HG02852 (cell line): ENCODE measurements around the gene PLCL1.

Experiments used
- ATAC-seq: cut with Tn5 transposase; IDR thresholded peaks from one replicate; pipeline ENCODE4 v1.9.1; 2021; ENCODE audit warnings: mild to moderate bottlenecking, moderate library complexity; ENCODE audit not compliant: unreplicated experiment

PLCL1 gene

GRCh38 chr2:197852108-197852507 is 47.7 kb downstream of the PLCL1 start:
- no peak for ATAC-seq

GRCh38 chr2:197853549-197853948 is 49.2 kb downstream of the PLCL1 start:
- ATAC-seq: no peak

DNA sequence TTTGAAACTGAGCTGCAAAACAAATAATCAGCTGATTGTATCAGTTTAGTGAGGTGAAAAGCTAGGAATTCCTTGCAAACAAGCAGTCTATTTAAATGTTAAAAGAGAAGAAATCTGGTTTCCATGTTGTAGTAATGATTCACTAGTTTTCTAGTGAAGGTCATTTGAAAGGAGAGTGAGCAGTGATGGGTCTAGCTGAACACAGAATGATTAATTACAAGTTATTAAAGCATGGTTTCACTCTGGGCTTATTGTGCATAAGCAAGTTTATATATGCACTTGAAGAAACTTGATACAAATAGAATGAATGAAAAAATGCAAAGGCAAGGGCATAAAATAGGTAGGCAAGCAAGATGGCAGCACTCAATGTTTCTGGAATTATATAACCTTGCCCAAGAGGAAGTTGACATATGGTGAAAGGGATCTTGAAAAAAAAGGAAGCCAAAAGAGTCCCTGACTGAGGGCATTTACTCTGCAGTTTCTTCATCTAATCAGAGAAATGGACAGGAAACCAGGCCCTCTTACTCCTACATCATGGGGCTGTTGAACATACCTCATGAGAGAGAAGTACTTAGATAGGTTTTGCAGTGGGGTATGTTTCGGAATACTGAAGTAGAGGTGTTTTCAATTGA is 53.2 kb downstream of the PLCL1 start:
- no peak for ATAC-seq

DNA sequence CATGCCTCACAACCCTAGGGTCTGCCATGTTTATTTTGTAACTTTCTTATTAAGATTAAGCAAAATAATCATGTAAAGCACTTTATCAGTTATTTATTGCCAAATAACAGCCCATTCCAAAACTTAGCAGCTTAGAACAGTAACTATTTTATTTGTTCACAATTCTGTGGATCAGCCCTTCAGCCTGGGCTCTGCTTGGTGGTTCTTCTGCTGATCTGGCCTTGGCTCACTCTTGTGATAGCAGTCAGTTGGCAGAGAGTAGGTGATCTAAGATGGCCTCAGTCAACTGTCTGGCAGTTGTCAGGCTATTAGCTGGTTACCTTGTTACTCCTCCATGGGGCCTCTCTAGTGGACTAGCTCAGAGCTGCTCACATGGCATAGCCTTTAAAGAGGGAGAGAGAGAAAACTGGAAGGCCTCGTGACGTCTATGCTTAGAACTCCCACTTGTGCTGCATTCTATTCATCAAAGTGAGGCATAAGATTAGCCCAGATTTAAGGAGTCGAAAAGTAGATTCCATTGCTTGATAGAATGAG is 54.3 kb downstream of the PLCL1 start:
- ATAC-seq: no peak

DNA sequence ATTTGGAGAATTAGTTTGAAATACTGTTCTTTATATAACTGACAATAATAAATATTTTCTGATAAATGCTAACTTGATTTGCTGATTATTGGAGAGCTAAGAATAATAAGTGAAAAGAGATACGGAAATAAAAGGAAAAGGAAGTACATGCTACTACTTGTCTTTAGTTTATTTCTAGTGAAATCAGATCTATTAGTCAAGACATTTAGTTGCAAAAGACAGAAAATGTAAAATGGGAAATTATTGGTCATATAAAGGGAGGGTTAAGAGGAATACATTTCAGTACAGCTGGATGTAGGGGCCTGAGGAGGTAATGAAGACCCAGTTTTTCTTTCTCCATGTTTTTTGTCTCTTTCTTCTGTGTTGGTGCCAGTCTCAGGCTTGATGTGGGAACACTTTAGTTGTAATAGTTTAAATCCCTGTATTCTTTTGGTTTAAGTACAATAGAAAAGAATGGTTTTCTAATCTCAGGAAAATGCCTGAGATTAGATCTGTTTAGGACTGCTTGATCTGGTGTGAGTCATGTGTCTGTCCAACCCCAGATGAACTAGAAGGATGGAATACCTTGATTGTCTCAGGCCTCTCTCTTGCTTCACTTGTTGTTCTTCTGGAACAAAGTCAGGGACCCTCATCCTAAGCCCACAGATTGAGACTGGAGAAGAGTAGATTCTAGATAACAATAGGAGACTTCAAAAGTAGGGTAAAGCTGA is 58.0 kb downstream of the PLCL1 start:
- no peak for ATAC-seq

- ATAC-seq: no peak
Measured at GRCh38 chr2:197863744-197864143, 59.4 kb downstream of the PLCL1 start.

GRCh38 chr2:197866455-197866854 is 62.1 kb downstream of the PLCL1 start:
- no peak for ATAC-seq

GRCh38 chr2:197867033-197867432 is 62.6 kb downstream of the PLCL1 start:
- no peak for ATAC-seq

DNA sequence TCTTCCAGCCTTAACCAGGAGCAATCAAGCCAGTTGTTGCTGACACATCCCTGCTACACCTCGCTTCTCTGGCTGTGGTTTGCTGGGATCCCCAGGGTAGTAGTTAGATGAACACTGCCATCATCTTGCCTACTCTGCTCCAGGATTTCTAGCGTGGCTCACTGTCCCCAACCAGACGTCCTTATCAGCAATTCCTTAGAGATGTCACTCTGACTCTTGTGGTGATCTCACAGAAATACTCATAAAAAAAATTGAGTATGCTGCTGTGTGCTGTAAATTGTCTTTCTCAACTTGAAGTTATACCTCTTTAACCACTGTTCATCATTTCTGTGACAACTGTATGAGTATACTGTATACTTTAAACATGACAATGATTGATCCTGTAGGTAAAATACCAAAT is 63.2 kb downstream of the PLCL1 start:
- ATAC-seq: no peak

- no peak for ATAC-seq
Measured at GRCh38 chr2:197868206-197868605, 63.8 kb downstream of the PLCL1 start.

- no peak for ATAC-seq
Measured at GRCh38 chr2:197869041-197869440, 64.6 kb downstream of the PLCL1 start.

DNA sequence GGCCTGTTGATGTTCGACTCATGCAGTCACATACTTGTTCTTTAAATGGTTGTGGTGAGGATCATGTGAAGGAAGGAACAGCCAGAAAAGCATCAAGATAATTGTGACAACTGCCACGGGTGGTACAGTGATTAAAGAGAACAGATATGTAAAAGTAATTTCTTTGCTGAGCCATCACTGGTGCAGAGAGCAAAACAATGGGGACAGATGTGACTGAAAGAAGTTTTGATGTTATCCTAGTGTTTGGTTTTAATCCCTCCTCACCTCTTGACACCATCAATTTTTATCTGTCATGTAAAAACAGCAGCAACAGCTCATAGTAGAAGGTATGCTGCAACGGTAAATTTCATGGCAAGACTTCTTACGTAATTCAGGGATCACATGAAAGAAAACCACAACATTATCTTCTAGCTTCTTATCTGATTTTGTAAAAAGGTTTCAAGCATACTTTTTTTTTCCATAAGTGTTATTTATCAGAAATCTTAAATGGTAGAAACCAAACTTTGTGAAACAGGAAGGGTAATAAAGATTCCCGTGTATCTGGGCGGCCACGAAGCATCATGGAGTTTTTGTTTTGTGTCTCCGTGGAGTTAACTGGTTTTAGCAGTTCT is 65.2 kb downstream of the PLCL1 start:
- ATAC-seq: no peak

- ATAC-seq: no peak
Measured at GRCh38 chr2:197870137-197870536, 65.7 kb downstream of the PLCL1 start.

- no peak for ATAC-seq
Measured at GRCh38 chr2:197871780-197872456, 67.5 kb downstream of the PLCL1 start.

- ATAC-seq: no peak
Measured at GRCh38 chr2:197873293-197873701, 68.9 kb downstream of the PLCL1 start.

DNA sequence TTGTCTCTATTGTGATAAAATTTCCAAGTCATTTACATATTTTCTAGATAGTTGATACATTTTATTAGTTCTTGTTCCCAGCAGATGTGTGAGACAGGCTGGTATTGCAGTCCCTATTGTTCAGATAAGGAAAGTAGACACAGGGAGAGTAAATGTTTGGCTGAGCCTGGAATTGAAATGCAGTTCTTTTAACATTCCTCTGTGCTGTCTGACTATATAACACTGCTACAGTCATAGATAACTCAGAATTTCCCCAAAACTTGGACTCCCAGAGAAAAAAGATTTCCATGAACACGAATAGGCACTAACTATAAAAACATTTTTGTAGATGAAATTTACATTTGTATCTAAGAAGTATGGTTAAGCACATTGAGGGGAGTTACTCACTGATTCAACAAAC is 71.4 kb downstream of the PLCL1 start:
- no peak for ATAC-seq

DNA sequence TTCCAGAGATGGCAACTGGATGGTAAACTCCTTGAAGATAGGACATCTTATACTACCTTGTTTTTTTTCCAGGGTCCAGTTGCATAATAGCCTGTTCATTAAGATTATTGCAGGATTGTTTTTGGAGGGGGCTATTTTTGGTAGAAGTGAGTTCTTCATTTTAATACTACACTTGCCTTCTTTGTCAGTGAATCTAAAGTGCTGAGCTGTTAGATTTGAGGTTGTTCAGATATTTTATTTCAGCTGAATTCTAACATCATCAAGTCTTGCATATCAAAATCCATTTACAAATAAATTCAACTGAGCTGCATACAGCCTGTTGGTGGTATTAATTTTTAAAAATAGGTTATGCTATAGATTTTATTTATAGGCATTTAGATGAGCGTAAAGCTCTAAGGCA is 72.1 kb downstream of the PLCL1 start:
- ATAC-seq: no peak

DNA sequence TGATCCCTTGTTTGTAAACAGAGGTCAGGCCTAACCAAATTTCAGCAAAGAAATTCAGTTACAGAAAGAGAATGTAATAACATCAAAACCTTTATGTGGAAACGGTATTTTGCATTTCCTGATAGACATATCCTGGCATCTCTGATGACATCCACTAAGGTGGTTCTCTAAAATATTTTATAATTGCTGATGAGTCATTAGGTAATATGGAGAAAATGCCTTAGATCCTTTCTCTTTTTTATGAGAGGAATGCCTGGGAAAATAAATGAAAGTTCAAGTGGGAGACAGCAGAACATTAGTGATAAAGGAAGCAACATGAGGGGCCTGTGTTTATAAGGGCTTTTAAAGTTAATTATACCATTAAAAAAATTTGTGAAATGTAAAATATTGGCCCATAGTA is 72.6 kb downstream of the PLCL1 start:
- ATAC-seq: no peak

GRCh38 chr2:197878792-197879191 is 74.4 kb downstream of the PLCL1 start:
- ATAC-seq: no peak

DNA sequence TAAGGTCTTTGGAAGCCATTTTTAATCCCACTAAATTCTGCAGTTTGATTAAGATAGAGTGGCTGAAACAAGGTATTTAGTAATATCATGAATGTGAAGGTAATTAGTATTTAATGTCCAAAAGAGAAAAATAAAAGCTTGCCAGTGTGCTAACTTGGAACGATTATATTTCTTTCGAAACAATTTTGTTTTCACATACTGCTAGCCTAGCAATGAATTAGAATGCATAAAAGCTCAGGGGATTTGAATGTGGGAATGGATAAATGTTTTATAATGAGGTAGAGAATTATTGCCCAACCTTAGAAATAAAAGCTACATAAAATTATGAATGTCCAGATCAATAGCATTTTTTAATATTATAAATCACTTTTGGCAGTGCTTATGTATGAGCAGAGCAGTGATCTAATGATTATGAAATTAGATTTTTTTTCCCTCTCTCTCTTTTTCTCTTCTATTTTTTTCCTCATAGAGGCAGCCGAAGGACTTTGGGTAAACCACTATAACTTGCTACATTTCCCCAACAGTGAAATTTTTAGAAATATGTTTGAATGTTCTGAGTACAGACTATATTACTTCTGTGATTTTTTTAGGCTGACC is 75.5 kb downstream of the PLCL1 start:
- no peak for ATAC-seq

DNA sequence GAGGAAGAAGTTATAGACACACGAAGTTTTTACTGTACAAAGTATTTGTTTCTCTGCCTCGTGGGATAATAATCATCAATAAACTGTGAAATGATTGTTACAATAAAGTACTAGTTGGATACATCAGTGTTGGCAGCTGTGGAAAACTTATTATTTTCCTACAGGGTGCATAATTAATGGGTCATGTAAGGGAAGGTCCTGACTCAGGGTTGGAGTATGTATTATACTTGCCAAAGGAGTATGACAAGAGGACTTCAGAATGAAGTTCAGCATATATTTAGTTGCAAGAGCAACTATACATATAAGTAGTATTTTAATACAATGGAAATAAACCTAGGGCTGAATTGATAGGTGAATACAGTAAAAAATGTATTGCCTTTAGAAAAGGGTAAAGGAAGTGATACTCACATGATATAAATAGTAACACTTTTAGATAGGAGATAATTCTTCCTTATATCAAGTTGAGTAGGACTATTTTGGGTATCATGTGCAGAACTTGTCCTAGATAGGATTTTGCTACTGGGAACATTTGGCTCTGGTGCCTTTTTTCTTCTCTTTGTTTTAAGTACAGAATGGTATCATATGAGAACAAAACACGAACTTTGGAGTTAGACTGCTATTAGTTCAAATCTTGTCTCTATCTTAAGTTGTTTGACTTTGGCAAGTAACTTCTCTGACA is 79.1 kb downstream of the PLCL1 start:
- ATAC-seq: no peak
